ENCODE results near the gene TAOK3.

DNA sequence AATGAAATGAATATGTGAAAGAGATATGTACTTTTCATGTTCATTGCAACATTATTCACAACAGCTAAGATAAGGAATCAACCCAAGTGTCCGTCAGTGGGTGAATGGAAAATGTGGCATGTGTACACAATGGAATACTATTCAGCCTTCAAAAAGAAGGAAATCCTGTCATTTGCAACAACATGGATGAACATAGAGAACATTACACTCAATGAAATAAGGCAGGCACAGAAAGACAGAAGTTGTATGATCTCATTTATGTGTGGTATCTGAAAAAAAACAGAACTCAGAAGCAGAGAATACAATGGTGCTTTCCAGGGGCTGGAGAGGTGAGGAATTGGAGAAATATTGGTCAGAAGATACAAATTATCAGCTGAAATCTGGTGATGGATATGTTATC, 54.0 kb downstream of the TAOK3 start:
- TF ChIP-seq, protein P1, sequence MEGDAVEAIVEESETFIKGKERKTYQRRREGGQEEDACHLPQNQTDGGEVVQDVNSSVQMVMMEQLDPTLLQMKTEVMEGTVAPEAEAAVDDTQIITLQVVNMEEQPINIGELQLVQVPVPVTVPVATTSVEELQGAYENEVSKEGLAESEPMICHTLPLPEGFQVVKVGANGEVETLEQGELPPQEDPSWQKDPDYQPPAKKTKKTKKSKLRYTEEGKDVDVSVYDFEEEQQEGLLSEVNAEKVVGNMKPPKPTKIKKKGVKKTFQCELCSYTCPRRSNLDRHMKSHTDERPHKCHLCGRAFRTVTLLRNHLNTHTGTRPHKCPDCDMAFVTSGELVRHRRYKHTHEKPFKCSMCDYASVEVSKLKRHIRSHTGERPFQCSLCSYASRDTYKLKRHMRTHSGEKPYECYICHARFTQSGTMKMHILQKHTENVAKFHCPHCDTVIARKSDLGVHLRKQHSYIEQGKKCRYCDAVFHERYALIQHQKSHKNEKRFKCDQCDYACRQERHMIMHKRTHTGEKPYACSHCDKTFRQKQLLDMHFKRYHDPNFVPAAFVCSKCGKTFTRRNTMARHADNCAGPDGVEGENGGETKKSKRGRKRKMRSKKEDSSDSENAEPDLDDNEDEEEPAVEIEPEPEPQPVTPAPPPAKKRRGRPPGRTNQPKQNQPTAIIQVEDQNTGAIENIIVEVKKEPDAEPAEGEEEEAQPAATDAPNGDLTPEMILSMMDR (IDR thresholded peaks at IDR 0.05; ENCODE audit: insufficient read depth, low read depth, low read length), result no peak
- TF ChIP-seq EZH2 (IDR thresholded peaks at IDR 0.05; ENCODE audit: insufficient read depth, low read length), result no peak

All from astrocyte (in vitro differentiated cells and primary cell).